ENCODE measurements around the gene YTHDF1.

Gene YTHDF1

DNA sequence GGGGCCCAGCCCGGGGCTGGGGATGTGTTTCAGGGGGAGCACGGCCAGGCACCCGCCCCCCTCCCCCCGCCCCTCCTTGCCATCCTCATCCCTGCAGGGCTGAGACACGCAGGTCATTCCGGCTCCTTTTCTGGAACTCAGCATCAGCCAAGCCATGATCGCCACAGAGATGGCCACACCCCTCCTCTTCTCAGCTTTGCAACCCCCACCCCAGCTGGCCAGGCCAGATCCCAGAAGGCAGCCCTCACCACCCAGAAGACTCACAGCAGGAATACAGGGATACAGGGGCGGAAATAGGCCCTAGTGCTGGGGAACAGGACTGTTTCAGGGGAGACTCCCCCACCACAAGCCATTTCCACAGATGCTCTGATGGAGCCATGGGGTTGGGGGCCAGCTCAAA is 33.5 kb downstream of the YTHDF1 start:
- DNase-seq = no peak

DNA sequence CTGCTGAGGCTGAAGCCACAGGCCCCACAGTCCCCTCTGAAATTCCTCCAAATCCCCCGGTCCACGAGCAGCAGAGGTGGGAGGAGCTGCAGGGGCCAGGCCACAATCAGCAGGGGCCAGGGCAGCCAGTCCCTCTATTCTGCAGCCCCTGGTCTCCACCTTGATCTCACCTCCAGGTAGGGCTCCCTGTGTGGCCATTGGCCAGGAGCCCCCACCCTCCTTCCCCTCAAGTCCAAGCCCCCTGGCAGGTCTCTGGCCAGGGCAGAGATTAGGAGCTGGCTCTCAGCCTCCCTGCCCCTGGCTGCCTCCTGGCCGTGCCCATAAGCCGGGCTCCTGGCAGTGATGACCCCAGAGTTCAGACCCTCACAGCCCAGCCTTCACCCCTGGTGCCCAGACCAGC is 34.7 kb downstream of the YTHDF1 start:
- no peak for DNase-seq

DNA sequence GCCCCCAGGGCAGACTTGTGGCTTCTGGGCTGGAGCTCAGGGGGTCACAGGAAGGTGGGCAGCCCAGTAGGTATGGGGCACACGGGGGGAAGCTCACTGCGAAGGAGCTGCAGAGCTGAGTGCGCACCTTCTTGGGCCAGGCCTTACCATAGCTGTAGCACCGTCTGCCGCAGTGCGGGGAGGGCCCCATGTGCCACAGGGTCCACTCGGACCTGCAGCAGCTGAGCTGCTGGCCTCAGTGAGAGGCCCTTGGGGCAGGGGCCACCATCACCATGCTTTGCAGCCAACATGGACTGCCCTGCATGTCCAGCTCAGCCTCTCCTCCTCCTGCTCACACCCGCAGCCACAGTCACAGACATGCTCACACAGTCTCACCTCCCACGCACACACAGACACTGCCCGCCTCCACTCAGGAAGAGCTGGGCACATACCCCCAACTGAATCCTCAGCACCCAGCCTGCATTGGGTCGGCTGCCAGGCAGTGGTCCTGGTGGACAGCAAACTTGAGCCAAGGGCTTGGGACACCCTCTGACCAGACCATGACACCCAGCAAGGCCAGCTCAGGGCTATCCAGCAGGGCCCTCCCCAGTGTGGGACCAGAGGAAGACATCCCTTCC is 35.3 kb downstream of the YTHDF1 start:
- no peak for DNase-seq

DNA sequence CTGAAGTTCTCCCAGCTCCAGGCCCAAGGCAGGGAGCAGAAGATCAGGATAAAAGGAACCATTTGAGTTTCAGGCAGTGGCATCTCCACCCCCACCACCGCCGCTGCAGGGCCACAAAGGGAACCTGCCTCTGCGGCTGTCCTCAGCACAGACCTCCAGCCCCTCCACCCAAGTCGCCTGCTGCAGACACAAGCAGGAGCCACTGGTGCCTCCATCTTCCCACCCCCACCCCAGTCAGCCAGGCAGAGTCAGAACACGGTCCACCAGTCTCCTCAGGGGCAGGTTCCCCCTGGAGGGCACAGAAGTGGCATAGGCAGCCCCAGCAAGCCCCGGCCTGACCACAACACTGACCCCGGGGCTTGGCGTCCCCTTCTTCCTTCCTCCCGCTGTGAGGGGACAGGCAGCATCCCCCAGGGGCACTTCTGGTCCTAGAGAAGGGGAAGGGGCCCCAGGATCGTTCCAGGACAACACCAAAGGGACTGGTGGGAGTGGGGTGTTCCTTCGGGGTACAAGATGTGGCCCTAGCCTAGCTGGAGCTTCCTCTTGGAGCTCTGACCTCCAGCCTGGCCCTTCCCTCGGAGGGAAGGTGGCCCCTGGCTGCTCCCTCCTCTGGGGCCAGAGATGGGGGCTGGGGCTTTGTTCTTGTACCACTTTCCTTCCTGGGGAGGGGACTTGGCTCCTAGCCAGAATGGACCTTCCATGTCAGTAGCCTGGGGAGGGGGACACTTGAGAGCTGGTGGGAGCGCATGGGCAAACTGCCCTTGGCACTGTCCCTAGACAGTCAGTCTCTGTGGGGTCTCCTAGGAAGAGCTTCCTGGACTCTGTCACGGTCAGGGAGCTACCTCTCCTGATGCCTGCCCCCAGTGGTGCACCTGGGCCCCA is 36.0 kb downstream of the YTHDF1 start:
- no peak for DNase-seq

DNA sequence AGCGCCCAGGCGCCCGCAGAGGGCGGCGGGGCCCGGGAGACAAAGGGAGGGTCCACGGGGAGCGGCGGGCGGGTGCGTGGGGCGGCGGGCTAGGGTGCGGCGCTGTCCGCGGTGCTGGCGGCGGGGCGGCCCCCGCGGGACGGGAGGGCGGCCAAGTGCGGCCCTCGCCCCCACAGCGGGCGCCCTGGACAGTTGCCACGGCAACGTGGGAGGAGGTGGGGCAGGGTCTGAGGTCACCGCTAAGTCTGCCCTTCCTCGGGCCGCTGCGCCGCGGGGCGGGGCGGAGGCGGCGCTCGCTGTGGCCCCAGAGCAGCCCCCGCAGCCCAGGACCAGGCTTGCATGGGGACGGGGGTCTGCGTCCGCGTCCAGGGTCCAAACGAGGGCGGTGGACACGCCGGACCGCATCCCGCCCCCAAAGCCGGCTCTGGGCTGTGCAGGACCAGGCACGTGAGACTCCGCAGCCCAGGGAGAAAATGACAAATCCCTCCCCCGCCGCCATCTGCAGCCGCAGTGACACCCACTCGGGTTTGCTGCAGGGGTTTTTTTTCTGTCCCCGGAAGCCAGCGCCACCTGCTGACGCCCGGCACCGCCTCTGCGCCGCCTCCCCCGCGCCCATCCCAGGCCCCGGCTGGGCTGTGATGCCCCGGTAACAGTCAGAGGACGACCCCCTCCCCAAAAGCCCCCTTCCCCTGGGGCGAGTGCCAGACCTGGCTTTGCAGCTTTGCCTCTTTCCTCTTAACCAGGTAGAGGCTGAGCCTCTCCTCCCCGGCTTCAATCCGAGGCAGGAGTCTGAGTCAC is 36.8 kb downstream of the YTHDF1 start:
- peak; percentile 75 for DNase-seq

DNA sequence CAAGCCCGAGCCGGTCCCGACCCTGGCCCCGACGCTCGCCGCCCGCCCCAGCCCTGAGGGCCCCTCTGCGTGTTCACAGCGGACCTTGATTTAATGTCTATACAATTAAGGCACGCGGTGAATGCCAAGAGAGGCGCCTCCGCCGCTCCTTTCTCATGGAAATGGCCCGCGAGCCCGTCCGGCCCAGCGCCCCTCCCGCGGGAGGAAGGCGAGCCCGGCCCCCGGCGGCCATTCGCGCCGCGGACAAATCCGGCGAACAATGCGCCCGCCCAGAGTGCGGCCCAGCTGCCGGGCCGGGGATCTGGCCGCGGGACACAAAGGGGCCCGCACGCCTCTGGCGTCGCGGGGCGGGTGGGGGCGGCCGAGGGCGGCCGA is 37.5 kb downstream of the YTHDF1 start:
- no peak for DNase-seq

DNA sequence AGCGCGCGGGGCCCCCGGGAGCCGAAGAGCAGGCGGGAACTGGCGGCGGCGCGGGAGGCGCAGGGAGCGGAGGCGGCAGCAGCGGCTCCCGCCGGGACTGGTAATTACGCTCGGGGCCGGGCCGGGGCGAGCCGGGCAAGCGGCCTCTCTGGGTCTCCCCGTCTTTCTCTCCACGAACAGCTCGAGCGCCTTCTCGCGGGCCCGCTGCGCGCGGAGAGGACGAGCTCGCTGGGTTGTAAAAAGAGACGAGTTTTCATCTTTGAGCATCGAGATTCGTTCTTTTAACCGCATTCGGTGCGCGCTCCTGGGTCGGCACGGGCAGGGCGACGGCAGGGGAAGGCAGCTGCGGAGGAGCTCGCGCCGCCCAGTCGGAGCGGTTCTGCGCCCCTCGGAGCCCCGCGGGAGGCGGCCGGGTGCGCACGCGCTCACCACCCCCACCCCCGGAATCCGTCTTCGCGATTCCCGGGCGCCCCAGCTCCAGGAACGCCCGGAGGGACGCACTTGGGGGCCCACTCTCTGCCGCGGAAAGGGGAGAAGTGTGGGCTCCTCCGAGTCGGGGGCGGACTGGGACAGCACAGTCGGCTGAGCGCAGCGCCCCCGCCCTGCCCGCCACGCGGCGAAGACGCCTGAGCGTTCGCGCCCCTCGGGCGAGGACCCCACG is 38.0 kb downstream of the YTHDF1 start:
- no peak for DNase-seq

DNA sequence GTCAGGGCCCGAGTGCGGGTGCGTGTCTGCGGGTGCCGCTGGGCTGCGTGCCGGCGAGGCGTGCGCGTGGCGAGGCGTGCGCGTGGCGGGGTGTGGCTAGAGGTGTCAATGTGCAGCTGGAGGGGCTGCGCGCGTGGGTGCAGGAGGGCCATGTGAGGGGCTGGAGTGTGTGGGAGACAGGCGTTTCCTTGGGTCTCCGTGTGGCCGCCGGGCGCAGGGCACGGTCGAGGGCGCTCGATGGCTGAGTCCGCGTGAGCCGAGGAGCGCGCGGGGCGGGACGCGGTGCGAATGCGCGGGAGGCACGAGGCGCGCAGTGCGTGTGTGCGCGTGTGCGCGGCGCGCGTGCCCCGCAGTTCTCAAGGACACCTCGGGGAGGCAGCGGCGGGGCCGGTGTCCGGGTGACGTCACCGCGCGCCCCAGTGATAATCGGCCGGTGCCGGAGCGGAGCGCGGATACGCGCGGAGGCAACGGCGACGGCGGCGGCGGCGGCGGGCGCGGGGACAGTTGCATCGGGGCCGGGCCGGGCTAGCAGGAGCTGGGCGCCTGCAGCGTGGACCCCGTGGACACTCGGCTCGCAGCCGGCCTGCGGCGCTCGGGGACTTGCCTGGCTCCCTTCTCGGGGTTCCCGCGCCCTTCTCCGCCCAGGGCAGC is 38.7 kb downstream of the YTHDF1 start:
- no peak for DNase-seq

DNA sequence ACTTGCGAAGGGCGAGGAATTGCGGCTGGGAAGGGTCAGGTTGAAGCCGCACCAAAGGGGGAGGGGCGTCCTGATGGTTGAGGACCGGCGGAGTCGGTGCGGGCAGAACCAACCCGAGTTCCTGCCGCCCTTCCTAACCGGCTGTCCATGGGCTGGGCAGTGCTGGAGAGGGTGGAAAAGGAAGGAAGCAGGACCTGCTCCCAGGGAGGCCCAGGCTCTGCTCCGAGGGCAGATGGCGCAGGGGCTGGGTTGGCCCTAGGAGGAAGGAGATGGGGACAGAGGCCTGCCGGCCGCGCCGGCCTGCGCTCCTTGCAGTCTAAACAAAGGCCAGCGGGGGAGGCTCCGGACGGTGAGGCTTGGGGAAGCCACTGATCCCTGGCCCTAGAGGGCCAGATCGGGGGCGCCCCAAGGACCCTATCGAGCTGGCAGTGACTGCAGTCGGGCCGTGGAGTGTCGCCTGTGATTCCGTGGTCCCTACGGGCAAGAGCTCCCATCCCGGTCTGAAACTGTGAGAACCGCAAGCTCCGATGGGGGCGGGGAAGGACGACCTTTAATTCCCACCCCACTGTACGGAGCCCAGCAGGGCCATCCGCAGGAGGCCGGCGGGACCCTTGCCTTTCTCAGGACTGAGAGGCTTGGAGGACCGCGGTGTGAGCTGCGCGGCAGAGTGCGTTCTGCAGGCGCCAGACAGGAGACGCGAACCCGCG is 39.4 kb downstream of the YTHDF1 start:
- no peak for DNase-seq

DNA sequence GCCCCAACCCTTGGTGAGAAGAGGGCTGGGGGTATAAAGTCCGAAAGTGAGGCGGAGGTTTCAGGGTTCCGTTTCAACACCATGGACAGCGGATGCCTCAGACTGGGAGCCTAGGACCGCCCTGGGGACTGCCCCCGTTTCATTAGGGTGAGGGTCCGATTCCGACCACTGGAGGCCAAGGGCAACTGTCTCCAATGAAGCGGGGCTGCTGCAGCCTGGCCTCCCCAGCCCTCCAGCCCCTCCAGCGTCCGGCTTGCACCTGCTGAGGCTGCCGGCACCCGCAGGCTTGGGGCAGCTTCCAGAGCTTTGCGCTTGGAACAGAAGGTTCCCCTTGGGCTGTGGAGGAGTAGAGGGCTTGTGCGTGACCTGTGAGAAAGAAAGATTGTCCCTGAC is 39.9 kb downstream of the YTHDF1 start:
- no peak for DNase-seq

DNA sequence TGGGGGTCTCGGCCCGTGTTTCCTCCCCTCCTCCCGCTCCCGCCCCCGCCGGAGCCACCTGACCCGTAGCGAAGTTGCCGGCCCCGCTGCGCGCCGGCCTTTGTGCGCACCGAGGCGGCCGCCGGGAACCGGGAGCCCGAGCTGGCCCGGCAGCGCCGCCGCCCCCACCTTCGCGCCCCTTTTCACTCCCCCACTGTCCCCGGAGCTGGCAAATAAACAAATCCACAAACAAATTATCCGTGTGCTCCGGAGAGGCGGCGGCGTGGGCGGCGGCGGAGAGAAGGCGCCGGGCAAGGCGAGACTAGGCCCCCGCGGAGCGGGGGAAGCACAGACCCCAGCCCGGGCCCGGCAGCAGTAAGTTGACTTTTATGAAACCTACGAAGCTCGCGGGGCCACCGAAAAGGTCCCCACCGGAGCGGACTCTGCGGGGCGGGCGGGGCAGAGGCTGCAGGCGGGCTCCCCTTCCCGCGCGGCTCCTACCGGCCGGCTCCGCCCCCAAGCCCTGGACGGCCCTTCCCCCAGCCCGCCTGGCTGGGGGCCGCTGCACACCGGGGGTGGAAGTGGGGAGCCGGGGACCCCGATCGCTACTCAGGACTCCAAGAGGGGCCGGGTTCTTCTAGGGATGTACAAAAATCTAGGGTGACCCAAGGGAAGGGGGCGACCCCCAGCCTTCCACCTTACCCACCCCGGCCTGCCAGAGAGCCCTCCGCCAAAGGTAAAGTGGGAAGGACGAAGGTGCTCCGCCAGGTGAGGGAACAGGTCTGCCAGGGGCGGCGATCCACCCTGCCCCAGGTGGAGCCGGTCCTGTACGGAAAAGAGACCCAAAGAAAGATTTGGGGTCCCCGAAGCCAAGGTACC is 40.7 kb downstream of the YTHDF1 start:
- DNase-seq = no peak

DNA sequence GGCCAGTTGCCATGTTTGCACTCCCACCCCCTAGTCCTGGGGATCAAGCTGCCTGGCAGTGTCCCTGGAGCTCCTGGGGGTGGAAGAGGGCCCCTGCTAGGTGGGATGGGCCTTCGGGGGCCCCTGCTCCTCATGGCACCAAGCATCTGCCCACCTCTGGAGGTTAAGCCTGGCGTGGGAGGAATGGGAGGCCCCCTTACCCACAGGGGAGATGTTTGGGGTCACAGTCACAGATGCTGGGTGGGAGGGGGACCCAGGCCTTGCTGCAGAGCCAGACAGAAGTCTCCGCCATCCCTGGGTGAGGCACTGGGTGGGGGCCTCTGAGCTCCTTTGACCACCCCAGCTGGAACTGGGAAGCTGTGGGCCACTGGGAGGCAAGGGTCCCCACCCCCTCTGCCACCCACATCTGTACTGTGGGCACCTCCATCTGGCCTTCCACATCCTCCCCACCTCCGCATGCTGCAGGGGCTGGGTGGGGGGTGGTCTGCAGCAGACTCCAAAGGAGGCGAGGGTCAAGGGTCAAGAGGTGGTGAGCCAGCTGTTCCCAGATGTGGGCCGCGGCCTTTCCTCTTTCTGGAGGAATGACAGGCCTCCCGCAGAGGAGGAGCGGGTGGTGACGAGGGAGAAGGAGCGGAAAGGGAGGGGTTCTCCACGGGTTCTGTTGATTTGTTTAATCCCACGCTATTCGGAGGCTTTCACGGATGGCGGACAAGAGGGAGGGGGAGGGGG is 41.5 kb downstream of the YTHDF1 start:
- DNase-seq = no peak

DNA sequence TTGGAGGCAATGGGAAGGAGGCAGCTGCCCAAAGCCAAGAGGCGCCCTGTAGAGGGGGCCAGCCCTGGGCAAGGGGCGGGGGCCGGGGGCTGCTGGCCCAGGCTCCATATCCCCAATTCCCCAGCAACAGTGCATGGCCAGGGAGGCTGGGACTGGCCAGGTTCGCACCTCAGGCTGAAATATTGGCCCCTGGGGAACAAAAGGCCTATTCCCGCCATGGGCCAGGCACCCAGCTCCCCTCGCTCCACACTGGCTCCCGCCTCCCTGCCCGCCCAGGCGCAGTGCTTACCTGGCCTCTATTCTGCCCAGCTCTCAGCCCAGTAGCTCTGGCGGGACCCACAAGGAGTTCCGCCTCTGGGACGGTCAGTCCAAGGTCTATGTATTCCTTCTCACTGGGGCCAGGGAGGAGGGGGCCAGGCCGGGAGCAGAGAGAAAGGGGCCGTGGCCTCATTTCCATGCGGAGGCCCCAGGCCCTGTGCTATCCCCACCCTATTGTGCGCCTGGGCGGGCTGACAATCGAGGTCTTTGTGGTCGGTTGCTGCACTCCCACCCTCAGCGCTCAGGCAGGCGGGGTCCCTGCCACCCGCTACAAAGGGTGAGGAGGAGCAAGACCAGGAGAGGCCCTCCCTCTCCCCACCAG is 42.3 kb downstream of the YTHDF1 start:
- no peak for DNase-seq

DNA sequence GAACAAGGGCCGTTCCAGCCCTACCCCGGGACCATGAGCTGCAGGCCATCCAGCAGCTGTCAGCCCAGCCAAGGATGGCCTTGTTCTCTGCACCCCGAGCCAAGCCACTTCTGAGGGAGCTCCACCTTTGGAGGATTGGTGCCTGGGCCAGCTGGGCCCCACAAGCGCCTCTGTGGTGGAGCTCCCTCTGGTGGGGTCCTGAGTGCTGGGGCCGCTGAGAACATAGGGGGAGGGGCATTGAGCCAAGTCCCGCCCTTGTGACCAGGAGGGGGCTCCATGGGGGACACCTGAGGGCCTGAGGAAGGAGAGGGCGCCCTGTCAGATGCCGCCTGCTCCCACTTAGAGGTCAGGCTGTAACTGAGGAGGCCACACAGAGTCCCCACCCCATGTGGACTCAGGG is 43.2 kb downstream of the YTHDF1 start:
- DNase-seq = no peak

DNA sequence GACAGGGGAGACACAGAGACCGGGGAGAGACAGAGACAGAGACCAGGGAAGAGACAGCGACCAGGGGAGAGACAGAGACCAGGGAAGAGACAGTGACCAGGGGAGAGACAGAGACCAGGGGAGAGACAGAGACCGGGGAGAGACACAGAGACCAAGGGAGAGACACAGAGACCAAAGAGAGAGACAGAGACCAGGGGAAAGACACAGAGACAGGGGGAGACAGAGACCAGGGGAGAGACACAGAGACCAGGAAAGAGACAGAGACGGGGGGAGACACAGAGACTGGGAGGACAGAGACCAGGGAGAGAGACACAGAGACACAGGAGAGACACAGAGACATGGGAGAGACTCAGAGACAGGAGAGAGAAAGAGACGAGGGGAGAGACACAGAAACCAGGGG is 43.9 kb downstream of the YTHDF1 start:
- no peak for DNase-seq

DNA sequence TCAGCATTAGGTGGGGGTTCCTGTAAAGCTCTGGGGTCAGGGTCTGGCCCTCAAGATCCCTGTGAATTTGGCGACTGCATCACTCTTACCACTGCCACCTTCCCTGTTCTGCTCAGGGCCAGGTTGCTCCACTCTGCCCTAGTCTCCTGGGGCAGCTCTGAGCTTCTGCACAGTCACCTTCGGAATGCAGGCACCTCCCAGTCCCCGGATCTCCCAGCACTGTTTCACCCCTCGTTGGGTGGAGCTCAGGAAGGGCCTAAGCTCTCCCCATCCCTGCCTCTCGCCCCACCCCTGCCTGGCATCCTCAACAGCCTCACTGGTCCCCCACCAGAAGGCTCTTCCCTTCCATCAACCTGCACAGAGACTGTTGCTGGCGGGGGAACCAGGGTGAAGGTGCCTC is 46.2 kb downstream of the YTHDF1 start:
- no peak for DNase-seq

DNA sequence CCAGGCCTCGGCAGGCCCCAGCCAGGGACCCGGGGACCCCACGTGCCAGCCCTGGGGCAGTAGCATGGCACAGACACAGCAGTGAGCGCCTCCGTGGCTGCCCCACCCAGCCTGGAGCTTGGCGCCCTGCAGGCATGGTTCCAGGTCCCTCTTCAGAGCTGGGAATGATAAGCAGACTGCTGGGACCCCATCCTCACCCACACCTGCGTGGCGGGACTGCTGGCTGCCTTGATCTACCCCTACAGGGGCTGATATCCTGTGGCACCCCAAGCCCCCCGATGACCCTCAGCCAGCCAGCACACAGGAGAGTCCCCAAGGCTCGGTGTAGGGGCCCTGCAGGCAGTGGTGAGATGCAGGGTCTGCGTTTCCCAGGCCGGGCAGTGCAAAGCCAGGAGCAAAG is 47.1 kb downstream of the YTHDF1 start:
- DNase-seq = no peak

DNA sequence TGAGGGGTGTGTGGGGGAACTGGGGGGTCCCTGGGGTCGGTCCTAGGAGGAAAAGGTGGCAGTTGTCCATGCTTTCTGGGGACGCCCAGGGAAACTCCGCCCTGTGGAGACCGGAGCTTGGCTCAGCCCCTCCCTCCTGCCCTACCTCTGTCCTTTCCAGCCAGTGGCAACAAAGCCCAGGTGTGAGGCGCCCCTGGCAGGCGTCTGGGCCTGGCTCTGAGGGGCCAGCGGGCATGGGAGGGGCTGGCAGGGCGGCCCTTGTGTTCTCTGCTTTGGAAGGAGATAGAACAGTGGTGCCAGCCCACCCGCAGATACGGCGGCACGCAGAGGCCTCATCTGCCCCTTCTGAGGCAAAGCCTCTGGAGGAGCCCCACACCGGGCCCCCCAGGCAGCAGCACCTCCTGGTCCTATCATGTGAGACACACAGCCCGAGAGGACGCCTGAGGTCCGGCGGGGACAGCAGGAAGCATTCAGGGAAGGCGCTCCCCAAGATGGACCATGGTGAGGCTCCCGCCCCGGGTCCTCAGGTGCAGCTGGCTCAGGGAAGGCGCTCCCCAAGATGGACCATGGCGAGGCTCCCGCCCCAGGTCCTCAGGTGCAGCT is 47.9 kb downstream of the YTHDF1 start:
- DNase-seq = no peak

Data from activated T-cell treated with anti-CD3 and anti-CD28 coated beads, Interleukin-2, amount 50 U/mL, for 1 hour (primary cell).